ENCODE data around the gene SYT15B.
"Not testable (repeated sequence)": the region's sequence is repeated elsewhere in the genome, so short reads cannot be mapped to it uniquely, and the experiment has no call there.

Gene SYT15B

GRCh38 chr10:47763554-47764175 lies at the start of gene SYT15B:
SYT15B (minus strand) TSS chr10:47763592; CDS start chr10:47762640, 952 bp downstream.
- DNase-seq: not testable (repeated sequence)

- DNase-seq: not testable (repeated sequence)
These were observed 16.2 kb upstream of the SYT15B start for GRCh38 chr10:47779590-47779989.

- DNase-seq: peak; percentile 12
These were observed 12.2 kb upstream of the SYT15B start for GRCh38 chr10:47775361-47776231.

GRCh38 chr10:47770745-47771144 lies 7.4 kb upstream of the SYT15B start:
- not testable (repeated sequence) for DNase-seq

- not testable (repeated sequence) for DNase-seq
These were observed 5.3 kb upstream of the SYT15B start for GRCh38 chr10:47768578-47769115.

- DNase-seq: not testable (repeated sequence)
These were observed 4.7 kb upstream of the SYT15B start for GRCh38 chr10:47768085-47768484.

GRCh38 chr10:47767236-47767635 lies 3.8 kb upstream of the SYT15B start:
- DNase-seq: not testable (repeated sequence)

GRCh38 chr10:47765232-47765631 lies 1.8 kb upstream of the SYT15B start:
- not testable (repeated sequence) for DNase-seq

- DNase-seq: not testable (repeated sequence)
These were observed 478 bp downstream of the SYT15B start for GRCh38 chr10:47762674-47763553.

- not testable (repeated sequence) for DNase-seq
These were observed 4.5 kb downstream of the SYT15B start for GRCh38 chr10:47758855-47759254.

- DNase-seq: not testable (repeated sequence)
These were observed 7.2 kb downstream of the SYT15B start for GRCh38 chr10:47756169-47756568.

GRCh38 chr10:47753871-47754270 lies 9.5 kb downstream of the SYT15B start:
- not testable (repeated sequence) for DNase-seq

GRCh38 chr10:47753176-47753575 lies 10.2 kb downstream of the SYT15B start:
- not testable (repeated sequence) for DNase-seq

GRCh38 chr10:47751821-47752220 lies 11.6 kb downstream of the SYT15B start:
- not testable (repeated sequence) for DNase-seq

- not testable (repeated sequence) for DNase-seq
These were observed 13.0 kb downstream of the SYT15B start for GRCh38 chr10:47750360-47750759.

- not testable (repeated sequence) for DNase-seq
These were observed 16.5 kb downstream of the SYT15B start for GRCh38 chr10:47746780-47747376.

GRCh38 chr10:47744881-47745280 lies 18.5 kb downstream of the SYT15B start:
- DNase-seq: not testable (repeated sequence)

- DNase-seq: not testable (repeated sequence)
These were observed 19.5 kb downstream of the SYT15B start for GRCh38 chr10:47743611-47744550.

- DNase-seq: not testable (repeated sequence)
These were observed 22.5 kb downstream of the SYT15B start for GRCh38 chr10:47740868-47741267.

GRCh38 chr10:47730911-47731310 lies 32.5 kb downstream of the SYT15B start:
- DNase-seq: not testable (repeated sequence)

GRCh38 chr10:47725740-47726139 lies 37.7 kb downstream of the SYT15B start:
- not testable (repeated sequence) for DNase-seq
